ENCODE measurements around the gene CLSTN3. TPM values are rescaled to one million over a fixed set of nuclear protein-coding genes. Genes with fewer than 3 reads are reported as not detected.

The CLSTN3 gene
- total and polyA plus RNA-seq, 2 of the 13 experiments (the other 11 are each of a cell fraction or from before 2014, with no cell fraction given) = 26.2 to 94.1 TPM

DNA sequence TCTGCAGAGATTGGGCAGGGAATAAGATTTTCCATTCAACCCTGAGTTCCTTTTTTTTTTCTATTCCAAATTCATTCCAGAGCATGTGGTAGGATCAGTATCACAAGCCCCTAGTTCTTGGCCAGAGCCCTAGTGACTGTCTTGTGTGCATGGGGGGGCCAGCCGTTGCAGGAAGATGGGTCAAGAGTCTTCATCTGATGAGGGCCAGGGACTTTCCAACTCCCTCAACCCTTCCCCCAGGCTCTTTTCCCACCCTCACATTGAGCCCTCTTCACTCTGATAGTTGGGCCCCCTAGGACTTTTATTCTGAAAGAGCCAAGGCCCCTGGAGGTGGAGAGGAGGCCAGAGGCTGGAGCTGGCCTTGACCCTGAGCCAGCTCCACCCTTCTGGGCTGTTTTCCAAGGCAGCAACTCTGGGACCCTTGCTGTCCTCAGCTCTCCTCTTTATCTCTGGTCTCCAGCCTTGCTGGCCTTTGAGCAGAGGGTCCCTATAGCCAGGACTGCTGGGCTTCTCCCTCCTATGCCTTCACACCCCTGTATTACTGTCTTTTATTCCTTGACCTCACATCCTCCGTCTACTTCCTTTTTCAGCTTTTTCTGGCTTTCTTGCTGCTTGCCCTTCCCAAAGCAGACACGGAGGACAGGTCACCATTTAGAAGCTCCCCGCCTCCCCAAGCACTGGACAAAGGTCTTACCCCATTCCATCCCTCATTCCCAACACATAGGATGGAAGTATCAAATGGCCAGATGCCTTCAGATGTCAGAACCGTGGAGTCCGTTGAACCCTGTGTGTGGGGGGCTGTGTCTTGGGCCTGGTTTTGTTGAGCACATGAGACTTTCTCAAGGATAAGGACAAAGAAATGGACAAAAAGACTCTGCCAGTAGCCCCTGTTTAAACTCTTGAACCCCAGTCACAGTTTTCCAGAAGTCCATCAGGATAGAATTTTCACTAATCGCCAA, 7.1 kb upstream of the CLSTN3 start (continued):
- TF ChIP-seq, protein P1, sequence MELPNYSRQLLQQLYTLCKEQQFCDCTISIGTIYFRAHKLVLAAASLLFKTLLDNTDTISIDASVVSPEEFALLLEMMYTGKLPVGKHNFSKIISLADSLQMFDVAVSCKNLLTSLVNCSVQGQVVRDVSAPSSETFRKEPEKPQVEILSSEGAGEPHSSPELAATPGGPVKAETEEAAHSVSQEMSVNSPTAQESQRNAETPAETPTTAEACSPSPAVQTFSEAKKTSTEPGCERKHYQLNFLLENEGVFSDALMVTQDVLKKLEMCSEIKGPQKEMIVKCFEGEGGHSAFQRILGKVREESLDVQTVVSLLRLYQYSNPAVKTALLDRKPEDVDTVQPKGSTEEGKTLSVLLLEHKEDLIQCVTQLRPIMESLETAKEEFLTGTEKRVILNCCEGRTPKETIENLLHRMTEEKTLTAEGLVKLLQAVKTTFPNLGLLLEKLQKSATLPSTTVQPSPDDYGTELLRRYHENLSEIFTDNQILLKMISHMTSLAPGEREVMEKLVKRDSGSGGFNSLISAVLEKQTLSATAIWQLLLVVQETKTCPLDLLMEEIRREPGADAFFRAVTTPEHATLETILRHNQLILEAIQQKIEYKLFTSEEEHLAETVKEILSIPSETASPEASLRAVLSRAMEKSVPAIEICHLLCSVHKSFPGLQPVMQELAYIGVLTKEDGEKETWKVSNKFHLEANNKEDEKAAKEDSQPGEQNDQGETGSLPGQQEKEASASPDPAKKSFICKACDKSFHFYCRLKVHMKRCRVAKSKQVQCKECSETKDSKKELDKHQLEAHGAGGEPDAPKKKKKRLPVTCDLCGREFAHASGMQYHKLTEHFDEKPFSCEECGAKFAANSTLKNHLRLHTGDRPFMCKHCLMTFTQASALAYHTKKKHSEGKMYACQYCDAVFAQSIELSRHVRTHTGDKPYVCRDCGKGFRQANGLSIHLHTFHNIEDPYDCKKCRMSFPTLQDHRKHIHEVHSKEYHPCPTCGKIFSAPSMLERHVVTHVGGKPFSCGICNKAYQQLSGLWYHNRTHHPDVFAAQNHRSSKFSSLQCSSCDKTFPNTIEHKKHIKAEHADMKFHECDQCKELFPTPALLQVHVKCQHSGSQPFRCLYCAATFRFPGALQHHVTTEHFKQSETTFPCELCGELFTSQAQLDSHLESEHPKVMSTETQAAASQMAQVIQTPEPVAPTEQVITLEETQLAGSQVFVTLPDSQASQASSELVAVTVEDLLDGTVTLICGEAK (IDR thresholded peaks at IDR 0.05) = no peak
- TF ChIP-seq, protein P1 (CRISPR knock-in tag; IDR thresholded peaks at IDR 0.05) = 0 out of 2 replicates have a peak, but pooled peaks have one; percentile 27
- TF ChIP-seq, protein P2, sequence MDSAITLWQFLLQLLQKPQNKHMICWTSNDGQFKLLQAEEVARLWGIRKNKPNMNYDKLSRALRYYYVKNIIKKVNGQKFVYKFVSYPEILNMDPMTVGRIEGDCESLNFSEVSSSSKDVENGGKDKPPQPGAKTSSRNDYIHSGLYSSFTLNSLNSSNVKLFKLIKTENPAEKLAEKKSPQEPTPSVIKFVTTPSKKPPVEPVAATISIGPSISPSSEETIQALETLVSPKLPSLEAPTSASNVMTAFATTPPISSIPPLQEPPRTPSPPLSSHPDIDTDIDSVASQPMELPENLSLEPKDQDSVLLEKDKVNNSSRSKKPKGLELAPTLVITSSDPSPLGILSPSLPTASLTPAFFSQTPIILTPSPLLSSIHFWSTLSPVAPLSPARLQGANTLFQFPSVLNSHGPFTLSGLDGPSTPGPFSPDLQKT (CRISPR knock-in tag; IDR thresholded peaks at IDR 0.05; ENCODE audit: borderline replicate concordance) = no peak
- peak; percentile 96 for TF ChIP-seq SP5 (CRISPR knock-in tag; IDR thresholded peaks at IDR 0.05; ENCODE audit: borderline replicate concordance, low read depth)
- 0 out of 2 replicates have a peak, but pooled peaks have one; percentile 17 for TF ChIP-seq ZNF263 (CRISPR knock-in tag; IDR thresholded peaks at IDR 0.05)
- TF ChIP-seq, protein P3, sequence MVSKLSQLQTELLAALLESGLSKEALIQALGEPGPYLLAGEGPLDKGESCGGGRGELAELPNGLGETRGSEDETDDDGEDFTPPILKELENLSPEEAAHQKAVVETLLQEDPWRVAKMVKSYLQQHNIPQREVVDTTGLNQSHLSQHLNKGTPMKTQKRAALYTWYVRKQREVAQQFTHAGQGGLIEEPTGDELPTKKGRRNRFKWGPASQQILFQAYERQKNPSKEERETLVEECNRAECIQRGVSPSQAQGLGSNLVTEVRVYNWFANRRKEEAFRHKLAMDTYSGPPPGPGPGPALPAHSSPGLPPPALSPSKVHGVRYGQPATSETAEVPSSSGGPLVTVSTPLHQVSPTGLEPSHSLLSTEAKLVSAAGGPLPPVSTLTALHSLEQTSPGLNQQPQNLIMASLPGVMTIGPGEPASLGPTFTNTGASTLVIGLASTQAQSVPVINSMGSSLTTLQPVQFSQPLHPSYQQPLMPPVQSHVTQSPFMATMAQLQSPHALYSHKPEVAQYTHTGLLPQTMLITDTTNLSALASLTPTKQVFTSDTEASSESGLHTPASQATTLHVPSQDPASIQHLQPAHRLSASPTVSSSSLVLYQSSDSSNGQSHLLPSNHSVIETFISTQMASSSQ (IDR thresholded peaks at IDR 0.05; ENCODE audit: low read depth) = no peak
- TF ChIP-seq, protein P3 (CRISPR knock-in tag; IDR thresholded peaks at IDR 0.05; ENCODE audit: borderline replicate concordance) = 0 out of 2 replicates have a peak, but pooled peaks have one; percentile 59
- 0 out of 2 replicates have a peak, but pooled peaks have one; percentile 14 for TF ChIP-seq ELF3 (CRISPR knock-in tag; IDR thresholded peaks at IDR 0.05)
- peak; percentile 44; the same call in 1 of the 2 replicates for TF ChIP-seq KAT8 (CRISPR knock-in tag; IDR thresholded peaks at IDR 0.05)
- no peak for TF ChIP-seq SOX6 (IDR thresholded peaks at IDR 0.05)
- peak; percentile 30 for TF ChIP-seq SOX6 (CRISPR knock-in tag; IDR thresholded peaks at IDR 0.05)
- TF ChIP-seq ZNF383 (CRISPR knock-in tag; IDR thresholded peaks at IDR 0.05; ENCODE audit: borderline replicate concordance) = no peak
- TF ChIP-seq ZNF773 (CRISPR knock-in tag; IDR thresholded peaks at IDR 0.05; ENCODE audit: borderline replicate concordance) = no peak
- TF ChIP-seq TGIF2 (CRISPR knock-in tag; IDR thresholded peaks at IDR 0.05) = no peak
- TF ChIP-seq ZMYM4 (CRISPR knock-in tag; IDR thresholded peaks at IDR 0.05) = peak; percentile 21; the same call in 1 of the 2 replicates

Measured in HepG2 (cell line).